Measurements from ENCODE around the gene TSPAN14.
A peak's percentile ranks its signal among the peaks of the same experiment; 100 is the strongest.

The TSPAN14 gene

DNA sequence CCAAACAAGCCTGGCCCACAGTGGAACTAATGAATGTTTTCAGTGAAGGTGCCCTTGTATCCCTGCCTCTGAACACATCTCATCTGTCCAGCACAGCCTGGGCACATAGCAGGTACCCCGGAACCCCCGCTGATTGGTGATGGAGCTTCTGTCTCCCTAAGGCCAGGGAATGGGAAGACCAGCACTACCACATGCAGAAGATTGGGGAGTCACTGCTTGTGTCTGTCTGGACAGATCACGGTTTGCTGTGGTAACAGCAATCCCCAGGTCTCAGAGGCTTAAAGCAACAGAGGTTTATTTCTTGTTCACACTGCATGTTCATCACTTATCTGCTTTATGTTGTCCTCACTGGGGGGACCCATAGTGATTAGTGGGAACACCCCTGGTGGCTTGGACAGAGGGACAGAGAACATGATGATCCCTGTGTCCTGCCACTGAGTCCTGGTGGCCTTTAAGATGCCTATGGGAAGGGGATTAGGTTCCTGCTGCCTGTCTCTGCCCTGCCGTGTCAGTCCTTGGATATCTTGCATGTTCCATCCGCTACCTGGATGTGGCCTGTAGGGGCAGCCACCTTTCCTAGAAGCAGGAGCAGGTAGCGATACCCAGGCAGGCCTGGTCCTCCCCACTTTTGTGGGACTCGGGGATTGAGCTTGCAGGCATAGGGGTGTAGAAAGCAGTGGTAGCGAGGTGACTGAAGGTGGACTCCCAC is 3.6 kb downstream of the TSPAN14 start:
- DNase-seq, result no peak

DNA sequence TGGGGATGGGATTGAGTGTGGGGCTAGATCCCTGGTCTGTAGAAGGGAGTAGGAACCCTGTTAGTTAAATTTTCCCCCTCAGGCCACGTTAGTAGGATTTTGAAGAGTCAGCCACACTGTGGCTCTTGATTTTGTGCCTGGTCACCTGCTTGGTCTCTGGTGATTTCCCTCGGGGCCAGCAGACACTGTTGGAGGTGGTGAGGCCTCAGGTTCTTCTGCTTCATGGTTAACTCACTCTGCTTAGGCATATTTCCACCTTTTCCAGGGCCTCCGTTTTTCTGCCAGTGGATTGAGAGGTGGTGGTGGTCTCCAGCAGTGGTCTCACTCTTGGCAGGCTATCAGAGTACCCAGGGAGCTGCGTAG is 4.1 kb downstream of the TSPAN14 start:
- DNase-seq, result no peak

DNA sequence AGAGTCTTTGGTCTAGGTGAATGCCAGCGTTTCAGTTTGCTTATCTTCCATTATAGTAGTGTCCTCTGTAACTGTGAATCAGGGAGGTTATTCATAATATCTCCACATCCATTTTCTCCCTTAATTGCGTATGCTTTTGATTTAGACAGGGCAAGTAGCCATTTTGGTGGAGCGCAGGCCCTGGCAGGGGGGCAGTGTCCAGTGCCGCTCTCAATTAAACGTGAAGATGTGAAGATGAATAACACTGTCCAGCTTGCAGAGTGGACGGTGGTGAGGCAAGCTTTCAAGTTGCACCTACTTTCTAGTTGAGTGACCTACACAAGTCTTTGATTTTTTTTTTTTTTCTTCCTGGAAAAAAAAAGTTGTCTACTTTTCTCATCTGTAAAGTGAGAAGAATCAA is 4.5 kb downstream of the TSPAN14 start:
- no peak for DNase-seq

DNA sequence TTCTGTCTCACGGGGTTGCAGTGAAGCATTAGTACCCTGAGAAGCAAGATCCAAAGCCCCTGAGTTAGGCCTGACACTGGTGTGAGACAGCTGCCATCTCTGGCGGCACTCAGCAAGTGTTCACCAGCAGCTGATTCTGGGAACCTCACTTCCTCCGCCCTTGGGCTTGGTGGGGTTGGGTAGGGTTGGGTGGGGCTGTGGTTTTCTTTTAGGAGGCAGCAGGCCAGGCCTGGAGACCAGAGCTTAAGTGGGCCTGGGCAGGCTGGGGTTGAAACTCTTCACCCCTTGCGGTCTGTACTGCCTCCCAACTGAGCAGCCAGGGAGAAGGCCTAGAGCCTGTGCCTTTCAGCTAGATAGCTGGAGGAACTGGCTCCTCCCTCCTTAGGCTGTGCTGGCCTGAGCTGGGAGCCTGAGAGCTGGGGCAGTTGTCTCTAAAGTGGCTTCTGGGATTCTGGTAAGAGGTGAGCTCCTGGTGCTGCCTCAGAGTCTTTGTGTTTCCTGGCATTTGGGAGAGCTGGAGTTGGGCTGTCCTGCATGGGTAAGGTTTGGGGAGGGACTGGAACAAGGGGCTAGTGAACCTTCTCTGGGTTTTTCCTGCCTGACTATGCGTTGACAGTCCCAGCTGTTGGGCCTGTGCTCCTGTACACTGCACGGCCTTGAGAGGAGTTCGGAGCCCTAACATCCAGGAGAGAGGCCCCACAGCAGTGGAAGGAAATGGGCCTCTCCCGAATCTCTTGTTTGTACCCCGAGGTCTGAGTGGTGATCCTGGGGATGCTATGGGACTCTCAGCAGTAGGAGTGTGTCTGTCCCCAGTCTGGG is 5.1 kb downstream of the TSPAN14 start:
- DNase-seq, result peak; percentile 83

DNA sequence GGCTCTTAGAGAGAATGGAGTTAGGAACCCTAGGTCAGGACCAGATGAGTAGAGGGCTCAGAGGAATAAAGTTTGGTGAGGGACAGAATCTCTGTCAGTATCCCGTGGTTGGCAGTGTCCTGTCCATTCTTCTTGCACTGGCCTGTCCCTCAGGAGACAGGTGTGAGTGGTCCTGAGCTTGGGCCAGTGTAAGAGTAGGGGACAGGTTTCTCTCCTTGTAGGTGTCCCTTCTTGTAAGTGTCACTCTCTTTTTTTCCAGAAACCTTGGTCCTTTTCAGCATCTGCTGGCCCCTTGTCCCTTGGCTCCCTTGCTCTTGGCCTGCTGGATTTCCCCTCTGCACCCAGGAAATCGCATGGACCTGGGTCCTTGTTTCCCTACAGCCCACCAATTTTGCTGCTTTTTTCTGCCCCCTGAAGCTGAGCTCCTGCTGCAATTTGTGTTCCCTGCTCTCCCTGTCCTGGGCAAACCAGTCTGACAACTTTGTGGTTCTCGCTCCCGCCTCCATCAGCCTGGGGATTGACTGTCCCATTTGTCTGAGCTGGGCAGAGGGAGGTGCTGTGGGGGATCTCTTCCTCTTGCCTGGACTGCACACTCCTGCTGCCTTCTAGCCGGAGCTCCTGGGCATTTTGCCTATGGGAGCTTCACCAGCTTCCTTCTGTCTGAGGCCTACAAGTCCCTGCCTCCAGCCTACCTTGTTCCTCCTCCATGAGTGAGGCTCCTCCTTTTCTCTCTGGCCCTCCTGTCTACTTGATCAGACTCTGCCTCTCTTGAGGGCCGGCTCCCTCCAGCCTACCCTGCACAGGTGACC is 6.5 kb downstream of the TSPAN14 start:
- DNase-seq, result no peak

DNA sequence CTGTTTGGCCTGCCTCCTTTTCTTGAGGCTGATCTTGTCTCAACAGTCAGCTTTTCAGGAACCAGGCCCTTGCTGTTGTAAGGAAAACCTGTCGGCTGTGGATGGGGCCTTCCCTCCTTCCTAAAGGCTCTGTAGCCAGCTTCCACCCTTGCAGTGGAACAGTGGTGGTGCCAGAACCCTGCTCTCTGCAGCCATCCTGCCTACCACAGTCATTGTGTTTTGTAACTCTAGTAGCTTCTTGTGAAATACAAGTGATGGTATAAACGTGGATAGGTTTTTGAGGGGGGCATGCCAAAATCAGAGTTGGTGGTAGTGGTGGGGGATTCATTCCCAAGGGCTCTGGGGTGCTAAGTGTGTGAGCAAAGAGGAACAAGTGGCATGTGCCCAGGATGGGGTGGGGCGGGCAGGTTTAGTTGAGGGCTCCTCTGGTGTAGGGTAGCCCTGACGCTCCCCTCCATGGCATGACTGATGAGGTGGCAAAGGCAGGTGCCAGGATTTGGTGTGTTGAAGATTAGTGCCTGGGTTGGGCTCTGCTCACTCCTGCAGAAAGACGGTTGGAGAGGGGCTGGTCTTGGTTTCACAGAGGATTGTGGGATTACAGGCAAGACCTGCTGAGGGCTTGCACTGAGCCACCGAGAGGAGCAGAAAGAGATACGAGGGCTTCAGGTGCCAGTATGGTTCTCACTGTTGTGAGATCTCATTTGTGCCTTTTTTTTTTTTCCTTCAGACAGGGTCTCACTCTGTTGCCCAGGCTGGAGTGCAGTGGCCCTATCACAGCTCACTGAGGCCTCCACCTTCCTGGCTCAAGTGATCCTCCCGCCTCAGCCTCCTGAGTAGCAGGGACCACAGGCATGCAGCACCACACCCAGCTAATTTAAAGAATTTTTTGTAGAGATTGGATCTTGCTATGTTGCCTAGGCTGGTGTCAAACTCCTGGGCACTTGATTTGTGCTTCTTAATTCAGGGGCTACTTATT is 7.4 kb downstream of the TSPAN14 start:
- no peak for DNase-seq

DNA sequence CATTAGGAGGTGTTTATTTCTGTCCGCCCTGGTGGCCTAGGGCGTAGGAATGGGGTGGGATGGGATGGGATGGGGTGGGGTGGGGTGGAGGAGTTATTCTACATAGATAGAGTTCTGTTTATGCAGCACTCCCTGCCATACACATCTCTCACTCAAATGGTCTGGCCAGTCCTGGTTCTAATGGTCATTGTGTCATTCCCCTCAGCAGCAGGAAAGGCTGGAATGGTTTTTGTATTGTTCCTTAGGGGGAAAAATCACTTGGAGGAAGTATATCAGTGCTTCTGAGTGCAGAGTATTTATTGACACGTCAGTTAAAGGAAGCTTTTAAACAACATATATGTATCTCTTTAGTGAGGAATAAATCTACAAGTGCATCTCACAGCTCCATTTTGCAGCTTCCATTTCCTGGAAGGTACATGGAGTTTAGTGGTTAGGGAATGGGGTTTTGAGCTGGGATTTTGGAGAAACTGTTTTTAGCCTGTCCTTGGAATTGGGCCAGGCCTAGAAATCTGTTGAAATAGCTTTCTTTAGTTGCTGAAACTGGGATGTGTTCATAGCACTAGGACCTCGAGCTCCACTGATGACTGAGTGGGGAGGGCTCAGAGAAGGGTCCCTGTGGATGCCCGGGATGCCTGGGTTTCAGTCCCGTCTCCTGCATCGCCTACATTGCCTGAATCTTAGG is 8.3 kb downstream of the TSPAN14 start:
- DNase-seq, result no peak

DNA sequence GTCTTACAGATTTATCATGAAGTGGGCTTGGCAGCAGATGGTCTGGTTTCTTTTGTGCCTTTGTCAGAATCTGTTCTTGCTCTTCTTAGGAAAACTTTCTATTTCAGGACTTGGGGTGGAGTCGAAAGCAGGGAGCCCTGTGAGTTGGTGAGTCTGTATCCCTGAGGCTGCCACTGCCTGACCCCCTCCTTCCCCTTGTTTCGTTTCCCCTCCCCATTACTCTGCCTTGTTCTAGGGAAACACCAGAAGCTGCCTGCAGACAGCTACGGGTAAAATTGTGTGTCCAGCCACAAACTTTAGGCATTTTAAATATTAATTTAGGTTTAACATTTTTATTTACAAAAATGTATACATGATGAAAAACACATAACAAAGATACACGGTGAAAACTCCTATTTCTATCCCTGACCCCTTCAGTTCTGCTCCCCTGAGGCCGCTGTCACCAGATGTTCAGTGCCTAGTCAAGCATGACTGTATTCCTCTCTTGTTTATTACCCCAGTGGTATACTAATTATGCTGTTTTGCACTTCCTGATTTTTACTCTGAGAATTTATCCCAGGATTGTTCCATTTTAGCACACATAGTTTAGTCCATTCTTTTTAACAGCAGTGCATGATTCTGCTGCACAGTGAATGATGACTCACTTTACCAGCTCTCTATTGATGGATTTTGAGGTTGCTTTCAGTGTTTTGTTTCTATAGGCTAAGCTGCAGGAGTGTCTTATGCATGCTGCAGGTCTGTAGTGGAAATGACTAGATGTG is 9.1 kb downstream of the TSPAN14 start:
- DNase-seq, result no peak

DNA sequence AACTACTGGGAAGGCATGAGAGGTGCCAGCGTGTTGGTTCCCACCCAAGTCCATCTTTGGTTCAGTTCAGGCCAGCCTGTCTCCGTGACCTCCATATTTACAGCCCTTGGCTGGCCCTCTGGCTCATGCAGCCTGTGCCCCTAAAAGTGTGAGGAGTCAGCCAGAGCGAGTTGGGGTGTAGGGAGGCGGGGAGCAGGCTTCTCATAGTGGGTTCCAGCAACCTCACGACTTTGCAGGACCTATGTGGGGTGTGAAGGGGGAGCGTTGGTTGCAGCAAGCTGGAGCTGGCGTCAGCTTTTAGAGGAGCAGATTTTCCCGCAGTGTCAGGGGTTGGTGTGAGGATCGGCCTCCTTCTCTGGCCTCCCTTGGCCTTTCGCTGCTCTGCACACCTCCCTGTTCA is 9.8 kb downstream of the TSPAN14 start:
- no peak for DNase-seq

DNA sequence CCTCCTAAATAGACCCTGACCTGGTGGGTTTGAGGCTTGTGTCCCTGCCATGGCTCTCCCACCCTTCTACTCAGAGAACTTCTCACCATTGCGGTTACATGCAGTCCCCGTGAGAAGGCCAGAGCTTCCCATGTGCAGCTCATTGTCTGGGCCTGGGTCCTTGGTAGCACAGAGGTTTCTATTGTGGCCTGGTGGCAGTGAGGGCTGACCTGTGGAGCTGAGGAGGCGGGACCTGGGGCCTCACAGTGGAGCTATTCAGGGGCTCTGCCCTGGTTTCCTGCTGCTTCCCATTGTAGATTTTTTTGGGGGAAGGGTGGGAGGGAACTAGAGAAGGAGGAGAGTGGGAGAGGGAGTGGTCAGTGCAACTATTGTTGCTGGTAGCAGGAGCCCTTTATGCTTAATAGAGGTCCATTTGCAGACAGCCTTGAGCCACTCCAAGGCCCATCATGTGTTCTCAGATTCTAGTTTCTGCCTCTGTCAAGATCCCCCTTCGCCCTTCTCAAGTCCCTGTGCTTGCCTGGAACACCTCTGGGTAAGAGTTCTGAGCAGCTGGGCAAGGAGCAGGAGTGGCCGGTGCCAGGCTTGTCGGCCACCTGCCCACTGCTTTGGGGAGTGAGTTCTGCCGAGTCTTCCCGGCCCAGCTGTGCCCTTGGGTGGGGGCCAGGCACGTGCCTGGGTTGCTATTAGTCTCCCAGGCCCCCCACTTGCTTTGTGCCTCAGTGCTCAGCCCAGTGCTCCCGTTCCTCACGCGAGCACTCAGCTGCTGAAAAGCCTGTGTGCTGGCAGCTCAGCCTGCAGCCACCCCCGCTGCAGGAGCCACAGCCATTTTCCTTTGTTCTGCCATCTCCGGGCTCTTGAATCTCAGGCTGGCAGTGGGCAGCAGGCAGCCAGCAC is 10.7 kb downstream of the TSPAN14 start:
- peak in 1 of 2 experiments; percentile 57 for DNase-seq

DNA sequence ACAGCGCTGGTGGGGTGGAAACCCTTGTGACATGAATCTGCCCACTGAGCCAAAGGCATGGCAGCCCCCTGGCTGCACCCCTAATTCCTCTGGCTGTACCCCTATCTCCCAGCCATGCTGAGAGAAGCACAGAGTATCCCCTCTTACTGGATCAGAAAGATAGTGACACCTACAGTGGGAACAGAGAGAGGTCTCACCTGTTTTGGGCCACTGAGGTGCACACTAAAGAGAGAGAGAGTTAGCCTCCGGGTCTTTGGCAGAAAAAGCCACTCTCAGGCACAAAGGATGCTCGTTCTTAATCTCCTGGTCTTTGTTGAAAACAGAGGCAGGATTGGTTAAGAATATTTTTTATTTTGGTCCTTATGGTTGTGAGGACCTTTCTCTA is 11.3 kb downstream of the TSPAN14 start:
- DNase-seq, result no peak

DNA sequence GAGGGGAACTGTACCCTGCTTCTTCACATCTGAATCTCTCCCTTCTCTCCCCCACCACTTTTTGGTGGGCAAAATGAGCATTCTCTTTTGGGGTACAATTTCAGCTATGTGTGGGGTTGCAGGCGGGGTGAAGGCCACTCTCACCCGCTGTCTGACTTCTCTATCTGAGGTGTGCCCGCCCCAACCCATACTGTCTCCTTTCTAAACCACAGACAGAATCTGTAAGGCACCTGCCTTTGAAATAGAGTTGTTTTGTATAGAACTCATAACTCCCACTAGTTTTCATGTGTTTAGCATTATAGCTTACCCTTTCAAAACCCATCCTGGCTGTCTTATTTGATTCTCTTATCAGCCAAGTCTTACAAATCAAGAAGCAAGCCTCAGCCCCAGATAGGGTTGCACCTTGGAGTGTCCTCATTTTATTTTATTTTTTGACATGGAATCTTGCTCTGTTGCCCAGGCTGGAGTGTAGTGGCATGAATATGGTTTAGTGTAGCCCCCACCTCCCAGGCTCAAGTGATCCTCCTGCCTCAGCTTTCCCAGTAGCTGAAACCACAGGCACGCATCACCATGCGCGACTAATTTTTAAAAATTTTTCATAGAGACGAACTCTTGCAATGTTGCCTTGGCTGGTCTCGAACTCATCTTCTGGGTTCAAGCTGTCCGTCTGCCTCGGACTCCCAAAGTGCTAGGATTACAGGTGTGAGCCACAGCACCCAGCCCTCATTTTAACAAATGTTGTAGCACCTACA is 11.9 kb downstream of the TSPAN14 start:
- peak; percentile 55 to 57 for DNase-seq

DNA sequence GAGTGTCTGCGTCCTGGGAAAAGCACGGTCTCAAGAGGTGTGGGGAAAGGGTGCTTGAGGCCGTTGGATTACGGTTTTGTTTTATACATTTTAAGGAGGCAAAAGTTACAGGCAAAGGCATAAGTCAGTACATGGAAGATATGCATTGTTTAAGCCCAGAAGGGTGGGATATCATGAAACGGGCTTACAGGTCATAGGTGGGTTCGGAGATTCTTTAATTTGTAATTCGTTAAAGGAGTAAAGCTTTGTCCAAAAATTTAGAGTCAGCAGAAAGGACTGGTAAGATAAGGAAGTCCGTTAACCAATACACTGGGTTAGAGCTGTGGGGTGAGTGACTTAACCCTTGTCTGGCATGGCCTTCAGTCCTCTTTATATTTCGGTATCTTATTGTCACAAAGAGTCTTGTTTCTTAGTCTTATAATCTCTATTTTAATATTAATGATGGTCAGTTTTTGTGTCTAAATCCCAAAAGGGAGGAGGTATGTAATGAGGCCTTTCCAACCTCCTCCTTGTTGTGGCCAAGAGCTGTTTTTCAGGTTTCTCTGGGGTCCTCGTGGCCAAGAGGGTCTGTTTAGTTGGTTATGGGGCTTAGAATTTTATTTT is 12.7 kb downstream of the TSPAN14 start:
- no peak for DNase-seq

DNA sequence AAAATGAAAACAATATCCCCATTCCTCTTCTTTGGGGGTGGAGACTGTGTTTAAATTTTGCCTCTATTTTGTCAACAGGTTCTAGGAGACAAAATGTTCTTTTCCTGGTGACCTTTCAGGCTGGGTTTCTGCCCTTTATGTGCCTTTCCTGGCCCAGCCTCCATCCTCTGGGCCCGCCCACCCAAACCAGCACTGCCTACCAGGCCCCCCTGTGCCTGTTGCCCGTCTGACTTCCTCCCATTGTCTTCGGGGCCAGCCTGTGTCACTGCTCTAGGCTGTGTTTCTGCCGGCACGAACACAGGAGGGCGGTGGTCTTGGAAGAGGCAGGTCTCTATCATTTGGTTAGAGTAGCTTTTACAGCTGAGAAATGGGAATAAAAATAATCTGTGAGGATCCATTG is 13.9 kb downstream of the TSPAN14 start:
- peak; percentile 71 to 74 for DNase-seq

DNA sequence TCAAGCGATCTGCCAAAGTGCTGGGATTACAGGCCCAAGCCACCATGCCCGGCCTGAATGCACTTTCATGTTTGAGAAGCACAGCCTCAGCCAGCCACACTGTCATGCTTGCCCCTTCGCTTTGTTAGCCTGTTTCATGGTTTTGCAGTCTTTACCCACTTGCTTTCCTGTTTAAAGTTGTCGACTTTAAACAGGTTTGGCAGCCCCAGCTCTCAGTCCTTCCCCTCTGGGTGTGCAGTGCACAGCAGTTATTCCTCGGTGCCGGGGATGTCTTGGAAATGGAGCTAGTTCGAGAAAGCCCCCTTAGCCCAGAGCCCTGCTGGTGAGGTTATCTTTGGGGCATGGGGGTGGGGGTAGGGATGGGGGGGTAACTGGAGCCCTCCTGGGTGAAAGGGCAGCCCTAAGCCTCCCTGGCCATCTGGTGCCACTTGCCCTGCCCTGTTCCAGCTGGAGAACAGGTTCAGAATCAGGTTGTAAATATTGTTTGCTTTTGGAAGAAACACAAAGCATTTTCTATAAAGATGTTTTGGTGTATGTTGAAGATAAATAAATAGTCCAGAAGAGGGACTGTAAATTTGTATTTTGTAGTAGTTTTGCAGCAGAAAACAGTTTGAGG is 14.8 kb downstream of the TSPAN14 start:
- DNase-seq, result no peak

DNA sequence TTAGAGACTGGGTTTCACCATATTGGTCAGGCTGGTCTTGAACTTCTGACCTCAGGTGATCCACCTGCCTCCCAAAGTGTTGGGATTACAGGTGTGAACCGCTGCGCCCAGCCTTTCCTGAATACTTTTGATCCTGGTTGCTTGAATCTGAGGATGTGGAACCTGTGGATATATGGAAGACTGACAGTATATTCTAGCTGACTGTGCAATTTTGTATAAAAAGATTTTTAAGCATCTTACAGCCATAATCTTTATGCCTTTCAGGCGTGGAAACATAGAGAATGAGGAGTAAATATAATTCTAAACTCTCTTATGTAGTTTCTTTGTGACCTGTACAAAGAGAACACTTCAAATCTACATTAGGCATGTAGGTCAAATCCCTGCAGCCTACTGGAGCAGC is 16.2 kb downstream of the TSPAN14 start:
- no peak for DNase-seq

DNA sequence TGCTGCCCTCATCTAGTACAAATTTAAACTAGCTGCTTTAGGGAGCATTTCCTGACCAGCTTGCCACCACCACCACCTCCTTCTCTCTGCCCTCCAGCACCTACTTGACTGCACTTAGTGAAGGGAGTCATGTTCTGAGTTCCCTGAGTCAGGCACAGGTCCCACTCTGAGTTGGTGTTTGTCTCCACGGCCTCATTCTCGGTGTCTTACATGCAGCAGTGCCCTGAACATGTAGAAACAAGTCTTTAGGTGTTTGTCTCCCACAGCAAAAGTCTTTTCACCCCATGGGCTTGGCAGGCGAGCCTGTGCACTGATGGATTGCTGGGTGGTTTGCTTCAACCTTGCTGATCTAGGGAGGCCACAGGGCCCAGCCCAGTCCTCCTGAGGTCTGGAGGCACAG is 16.9 kb downstream of the TSPAN14 start:
- peak; percentile 59 to 67 for DNase-seq

DNA sequence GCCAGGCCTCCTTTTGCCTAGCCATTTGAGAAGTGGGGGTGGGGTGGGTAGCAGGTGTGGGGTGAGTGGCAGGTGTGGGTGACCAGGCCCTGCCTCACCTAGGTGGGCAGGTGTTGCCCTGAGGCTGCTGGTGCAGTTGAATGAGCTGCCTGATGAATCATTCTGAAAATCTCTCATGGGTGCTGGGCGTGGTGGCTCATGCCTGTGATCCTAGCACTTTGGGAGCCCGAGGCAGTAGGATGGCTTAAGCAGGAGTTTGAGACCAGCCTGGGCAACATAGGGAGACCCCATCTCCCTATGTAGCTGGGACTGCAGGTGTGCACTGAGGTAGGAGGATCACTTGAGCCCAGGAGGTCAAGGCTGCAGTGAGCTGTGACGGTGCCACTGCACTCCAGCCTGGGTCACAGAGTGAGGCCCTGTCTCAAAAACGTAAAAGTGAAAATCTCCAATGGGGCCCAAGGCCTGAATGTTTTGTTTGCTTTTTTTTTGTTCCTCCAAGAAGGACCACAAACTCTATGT is 17.7 kb downstream of the TSPAN14 start:
- DNase-seq, result peak; percentile 76 to 80

Data from activated T-cell treated with anti-CD3 and anti-CD28 coated beads, Interleukin-2, amount 50 U/mL, for 48 hours (primary cell).